A549 (cell line): ENCODE data around the gene MTG1.

ENCODE experiments used
- BHLHE40 ChIP-seq: IDR thresholded peaks from 2 replicates; pipeline ENCODE4 v1.6.1; 2012; ENCODE audit warnings: low read depth, low read length, inconsistent platforms
- CHD2 ChIP-seq: fragments of 150-350 bp; IDR thresholded peaks from 2 replicates; pipeline ENCODE4 v1.6.1; 2014; ENCODE audit warnings: low read length; ENCODE audit not compliant: partially characterized antibody
- CTCF ChIP-seq: fragments of >200 bp; sonication (Bioruptor Twin); formaldehyde crosslinking; IDR thresholded peaks from 3 replicates; pipeline ENCODE4 v1.5.1; 2016
- HDAC2 ChIP-seq: fragments of 200-600 bp; sonication (generic); IDR thresholded peaks from 2 replicates; pipeline ENCODE4 v1.6.1; 2016
- HMGXB4 ChIP-seq: fragments of 250-450 bp; sonication (Bioruptor Pico); IDR thresholded peaks from 2 replicates; pipeline ENCODE4 v1.5.0; 2021; ENCODE audit warnings: mild to moderate bottlenecking, moderate library complexity, borderline replicate concordance
- JUNB ChIP-seq: fragments of >200 bp; sonication (Bioruptor Twin); formaldehyde crosslinking; IDR thresholded peaks from 2 replicates; pipeline ENCODE4 v1.6.1; 2016
- KDM1A ChIP-seq: fragments of 200-600 bp; sonication (generic); IDR thresholded peaks from 2 replicates; pipeline ENCODE4 v1.6.1; 2016; ENCODE audit warnings: low read depth, mild to moderate bottlenecking
- KDM5A ChIP-seq: fragments of 200-600 bp; sonication (generic); IDR thresholded peaks from 2 replicates; pipeline ENCODE4 v1.6.1; 2016; ENCODE audit warnings: antibody characterized with exemption, mild to moderate bottlenecking
- MAFK ChIP-seq: fragments of 450-650 bp; IDR thresholded peaks from 2 replicates; pipeline ENCODE4 v1.6.1; 2014; ENCODE audit not compliant: partially characterized antibody
- MAX ChIP-seq: IDR thresholded peaks from 2 replicates; pipeline ENCODE4 v1.6.1; 2012
- POLR2A ChIP-seq: IDR thresholded peaks from 2 replicates; pipeline ENCODE4 v1.6.1; 2012; ENCODE audit warnings: mild to moderate bottlenecking, low read length
- POLR2AphosphoS2 ChIP-seq: conservative IDR thresholded peaks from 2 replicates; pipeline ENCODE4 v1.6.1; 2012; ENCODE audit warnings: low read length, improper control_type of control experiment, inconsistent platforms
- USF2 ChIP-seq: fragments of 450-650 bp; IDR thresholded peaks from 2 replicates; pipeline ENCODE4 v1.6.1; 2014; ENCODE audit warnings: antibody characterized with exemption

GRCh38 chr10:133442191-133442966 is 48.4 kb downstream of the MTG1 start:
- no peak for TF ChIP-seq USF2
- no peak for TF ChIP-seq HDAC2
- no peak for TF ChIP-seq POLR2A
- TF ChIP-seq CTCF, result no peak
- no peak for TF ChIP-seq HMGXB4 (CRISPR knock-in tag)
- TF ChIP-seq POLR2AphosphoS2, result no peak
- no peak for TF ChIP-seq MAFK
- no peak for TF ChIP-seq BHLHE40
- TF ChIP-seq JUNB, result no peak
- TF ChIP-seq MAX, result no peak
- no peak for TF ChIP-seq CHD2
- no peak for TF ChIP-seq KDM1A
- TF ChIP-seq KDM5A, result no peak
